DMS53 (cell line): ENCODE results near the gene SRRM2.

Experiments
- DNase-seq: peaks from one replicate; lab custom pipeline; 2025; lab: John Stamatoyannopoulos, UW

Gene SRRM2

DNA sequence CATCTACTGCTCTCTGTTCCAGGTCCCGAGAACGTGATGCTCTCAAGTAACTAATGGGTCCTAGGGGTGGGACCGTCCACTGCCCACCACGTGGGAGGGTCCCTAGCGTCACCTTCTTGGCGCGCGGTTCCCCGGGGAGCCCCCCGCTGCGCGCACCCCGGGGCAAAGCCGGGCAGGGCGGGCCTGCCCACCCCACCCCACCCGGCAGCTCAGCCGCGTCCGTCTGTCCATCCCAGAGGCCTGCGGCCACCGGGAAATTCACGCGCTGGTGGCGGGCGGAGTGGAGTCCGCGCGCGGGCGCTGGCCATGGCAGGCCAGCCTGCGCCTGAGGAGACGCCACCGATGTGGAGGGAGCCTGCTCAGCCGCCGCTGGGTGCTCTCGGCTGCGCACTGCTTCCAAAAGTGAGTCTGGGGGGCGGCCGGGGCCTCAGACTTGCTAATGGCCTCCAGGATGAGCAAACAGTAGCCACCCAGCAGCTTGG, 46.3 kb downstream of the SRRM2 start:
- no peak for DNase-seq

DNA sequence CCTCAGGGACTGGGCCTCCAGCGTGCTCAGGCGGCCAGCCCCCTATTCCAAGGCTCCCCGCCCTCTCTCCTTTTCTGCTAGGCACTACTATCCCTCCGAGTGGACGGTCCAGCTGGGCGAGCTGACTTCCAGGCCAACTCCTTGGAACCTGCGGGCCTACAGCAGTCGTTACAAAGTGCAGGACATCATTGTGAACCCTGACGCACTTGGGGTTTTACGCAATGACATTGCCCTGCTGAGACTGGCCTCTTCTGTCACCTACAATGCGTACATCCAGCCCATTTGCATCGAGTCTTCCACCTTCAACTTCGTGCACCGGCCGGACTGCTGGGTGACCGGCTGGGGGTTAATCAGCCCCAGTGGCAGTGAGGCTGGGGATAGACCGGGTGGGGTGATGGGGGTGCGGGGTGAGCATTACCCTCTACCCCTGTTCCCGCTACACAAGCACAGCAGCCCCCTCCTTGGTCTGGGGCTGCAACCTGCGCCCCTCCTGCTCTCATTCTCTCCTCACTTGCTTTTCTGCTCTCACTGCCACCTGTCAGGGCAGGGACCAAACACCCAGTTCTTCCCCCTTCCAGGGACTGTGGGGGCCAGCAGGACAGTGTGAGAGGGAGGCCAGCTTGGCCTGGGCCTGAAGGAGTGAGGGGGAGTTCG, 46.9 kb downstream of the SRRM2 start:
- DNase-seq, result no peak

DNA sequence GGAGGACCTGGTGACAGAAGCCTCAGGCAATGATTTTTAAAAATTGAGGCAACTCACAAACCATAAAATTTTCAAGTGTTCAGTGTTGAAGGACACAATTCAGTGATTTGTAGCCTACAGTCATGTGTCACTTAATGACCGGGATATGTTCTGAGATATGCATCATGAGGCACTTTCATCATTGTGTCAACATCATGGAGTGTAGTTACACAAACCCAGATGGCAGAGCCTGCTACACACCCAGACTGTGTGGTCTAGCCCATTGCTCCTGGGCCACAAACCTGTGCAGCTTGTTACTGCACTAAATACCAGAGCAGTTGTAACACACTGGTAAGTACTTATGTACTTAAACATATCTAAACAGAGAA, 47.4 kb downstream of the SRRM2 start:
- peak; percentile 94 for DNase-seq

DNA sequence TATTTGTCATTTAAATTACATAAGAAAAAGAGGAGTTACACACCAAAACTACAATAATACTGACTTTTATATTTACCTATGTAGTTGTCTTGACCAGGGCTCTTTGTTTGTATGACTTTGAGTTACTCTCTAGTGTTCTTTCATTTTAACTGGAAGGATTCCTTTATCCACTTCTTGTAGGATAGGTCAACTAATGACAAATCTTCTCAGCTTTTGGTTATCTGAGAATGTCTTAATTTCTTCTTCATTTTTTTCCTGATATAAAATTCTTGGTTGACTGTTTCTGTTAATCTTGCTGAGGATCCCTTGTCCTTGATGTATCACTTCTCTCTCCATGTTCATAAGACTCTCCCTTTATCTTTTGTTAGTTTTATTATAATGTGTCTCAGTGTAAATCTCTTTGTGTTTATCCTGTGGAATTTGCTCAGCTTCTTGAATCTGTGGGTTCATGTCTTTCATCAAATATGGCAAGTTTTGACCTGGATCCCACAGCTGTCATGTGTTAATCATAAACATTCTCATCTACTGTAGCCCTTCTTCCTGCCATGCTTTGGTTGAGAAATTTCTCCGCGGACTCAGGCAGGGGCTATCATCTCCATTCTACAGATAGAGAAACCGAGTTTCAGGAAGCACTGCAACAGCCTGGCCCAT, 51.2 kb downstream of the SRRM2 start:
- no peak for DNase-seq

DNA sequence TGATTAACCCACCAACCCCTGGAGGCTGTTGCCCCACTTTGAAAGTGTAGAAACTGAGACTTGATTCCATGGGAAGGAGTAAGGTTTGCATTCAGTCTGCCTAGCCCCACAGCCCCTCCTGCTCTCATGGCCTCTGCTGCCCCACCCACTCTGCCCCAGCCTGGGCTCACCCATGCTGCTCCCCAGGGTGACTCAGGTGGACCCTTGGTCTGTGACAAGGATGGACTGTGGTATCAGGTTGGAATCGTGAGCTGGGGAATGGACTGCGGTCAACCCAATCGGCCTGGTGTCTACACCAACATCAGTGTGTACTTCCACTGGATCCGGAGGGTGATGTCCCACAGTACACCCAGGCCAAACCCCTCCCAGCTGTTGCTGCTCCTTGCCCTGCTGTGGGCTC, 52.3 kb downstream of the SRRM2 start:
- DNase-seq, result no peak

DNA sequence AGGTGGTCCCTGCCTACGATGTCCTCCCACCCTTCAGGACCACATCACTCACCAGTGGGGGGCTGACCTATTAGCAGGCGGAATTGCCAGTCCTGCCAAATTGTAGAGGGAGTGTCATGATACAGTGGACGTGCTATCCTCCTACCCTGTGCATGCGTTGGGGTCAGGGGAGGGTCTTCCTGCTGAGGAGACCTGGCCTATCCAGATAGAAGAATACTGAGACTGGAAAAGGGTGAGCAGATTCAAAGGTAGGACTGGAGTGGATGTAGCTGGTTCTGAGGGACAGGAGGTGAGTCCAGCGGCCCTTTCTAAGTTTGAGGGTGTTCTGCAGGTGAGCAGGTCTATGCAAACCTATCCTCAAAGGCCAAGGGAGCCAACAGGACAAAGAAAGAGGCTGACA, 53.8 kb downstream of the SRRM2 start:
- no peak for DNase-seq

DNA sequence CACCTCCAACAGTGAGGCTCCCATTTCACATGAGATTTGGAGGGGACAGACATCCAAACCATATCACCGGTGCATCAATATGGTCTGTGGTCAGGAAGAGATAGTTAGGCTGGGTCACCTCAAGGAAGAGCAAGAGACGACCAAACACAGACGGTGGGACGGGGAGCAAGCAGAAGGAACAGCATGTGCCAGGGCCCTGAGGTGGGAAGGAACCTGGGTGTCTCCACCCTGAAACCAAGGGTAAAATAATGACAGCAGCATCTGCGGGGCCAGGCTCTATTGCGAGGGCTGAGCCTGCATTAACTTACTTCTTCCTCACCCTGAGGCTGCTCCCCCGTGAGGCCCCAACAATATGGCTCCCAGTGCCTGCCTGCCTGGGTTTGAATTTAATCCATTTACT, 55.7 kb downstream of the SRRM2 start:
- DNase-seq, result no peak

DNA sequence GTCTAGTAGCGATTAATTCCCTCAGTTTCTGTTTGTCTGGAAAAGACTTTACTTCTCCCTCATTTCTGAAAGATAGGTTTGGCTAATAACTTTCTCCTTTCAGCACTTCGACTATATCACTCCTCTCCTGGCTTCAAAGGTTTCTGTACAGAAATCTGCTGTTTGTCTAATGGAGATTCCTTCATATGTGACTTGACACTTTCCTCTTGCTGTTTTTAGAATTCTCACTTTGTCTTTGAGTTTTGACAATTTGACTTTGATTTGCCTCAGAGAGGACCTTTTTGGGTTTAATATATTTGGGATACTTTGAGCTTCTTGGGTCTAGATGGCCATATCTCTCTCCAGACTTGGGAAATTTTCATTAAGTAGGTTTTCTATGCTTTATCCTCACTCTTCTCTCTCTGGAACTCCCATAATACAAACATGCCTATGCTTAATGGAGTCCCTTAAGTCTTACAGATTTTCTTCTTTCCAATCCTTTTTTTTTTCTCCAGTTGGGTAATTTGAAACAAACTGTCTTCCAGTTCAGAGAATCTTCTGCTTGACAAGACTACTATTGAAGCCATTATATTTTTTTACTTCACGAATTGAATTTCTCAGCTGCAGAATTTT, 56.8 kb downstream of the SRRM2 start:
- DNase-seq, result no peak

DNA sequence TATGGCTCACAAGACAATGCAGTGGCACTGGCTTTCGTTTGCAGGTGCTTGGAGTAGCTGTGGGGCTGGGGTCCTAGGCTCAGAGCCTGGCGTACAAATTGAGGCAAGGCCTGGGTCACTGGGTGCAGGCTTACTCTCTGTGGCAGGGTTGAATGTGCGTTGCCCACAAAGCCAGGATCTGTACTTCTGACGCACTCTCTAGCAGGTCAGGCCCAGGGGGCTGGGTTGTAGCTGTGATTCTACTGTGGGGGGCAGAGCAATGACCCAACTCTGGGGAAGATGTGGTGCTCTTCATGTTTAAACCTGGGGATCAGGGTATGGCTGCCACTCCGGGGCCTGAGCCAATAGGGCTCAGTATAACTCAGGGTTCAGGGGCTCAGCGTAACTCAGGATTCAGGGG, 58.2 kb downstream of the SRRM2 start:
- no peak for DNase-seq

DNA sequence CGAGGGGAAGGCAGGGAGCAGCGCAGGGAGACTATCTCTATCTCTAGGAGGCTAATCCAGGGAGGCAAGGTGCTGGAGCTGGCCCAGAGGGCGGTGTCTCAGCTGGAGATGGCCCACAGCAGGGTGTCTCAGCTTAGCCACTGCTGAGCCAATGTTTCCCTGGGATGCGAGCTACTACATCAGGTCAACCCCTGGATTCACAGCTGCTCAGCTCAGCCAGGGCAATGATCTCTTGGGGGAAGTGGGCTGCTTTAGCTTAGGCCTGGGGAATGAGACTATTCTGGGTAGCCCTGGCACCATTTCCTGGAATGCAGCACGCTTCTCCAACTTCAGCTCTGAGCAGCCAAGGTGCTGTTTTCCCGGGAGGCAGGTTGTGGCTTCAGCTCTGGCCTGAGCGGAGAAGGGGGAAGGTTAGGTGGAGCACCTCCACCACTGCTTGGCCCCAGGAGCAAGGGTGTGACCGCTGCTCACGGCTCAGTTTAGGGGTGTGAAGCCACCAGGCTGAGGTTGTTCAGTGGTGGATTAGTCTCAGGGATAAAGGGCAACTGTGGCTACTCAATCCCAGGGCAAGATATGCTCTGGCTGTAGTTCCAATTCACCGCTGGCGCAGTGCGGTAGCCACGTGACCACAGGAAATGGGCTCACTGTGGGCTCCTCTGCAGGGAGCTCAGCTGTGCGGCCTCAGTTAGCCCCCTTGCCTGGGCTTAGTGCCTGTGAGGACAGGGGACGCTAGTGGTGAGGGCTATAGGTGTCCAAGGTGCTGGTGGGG, 59.4 kb downstream of the SRRM2 start:
- DNase-seq, result no peak

DNA sequence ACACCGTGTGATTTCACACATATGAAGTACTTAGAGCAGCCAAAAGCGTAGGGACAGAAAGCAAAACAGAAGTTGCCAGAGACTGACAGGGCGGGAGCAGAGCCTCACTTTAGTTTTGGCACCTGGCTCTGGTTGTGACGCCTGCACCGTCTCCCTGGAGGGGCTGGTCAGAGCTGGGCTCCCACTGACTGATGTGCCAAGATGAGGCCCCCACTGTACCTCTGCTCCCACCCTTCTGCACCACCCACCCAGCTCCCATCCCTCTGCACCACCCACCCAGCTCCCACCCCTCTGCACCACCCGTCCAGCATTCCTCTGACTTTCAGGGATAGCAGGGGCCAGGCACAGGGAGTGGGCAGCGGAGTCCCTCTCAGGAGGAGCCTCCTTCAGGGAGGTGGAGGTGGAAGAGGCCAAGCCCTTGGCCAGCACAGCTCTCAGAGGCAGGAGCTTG, 61.4 kb downstream of the SRRM2 start:
- no peak for DNase-seq

DNA sequence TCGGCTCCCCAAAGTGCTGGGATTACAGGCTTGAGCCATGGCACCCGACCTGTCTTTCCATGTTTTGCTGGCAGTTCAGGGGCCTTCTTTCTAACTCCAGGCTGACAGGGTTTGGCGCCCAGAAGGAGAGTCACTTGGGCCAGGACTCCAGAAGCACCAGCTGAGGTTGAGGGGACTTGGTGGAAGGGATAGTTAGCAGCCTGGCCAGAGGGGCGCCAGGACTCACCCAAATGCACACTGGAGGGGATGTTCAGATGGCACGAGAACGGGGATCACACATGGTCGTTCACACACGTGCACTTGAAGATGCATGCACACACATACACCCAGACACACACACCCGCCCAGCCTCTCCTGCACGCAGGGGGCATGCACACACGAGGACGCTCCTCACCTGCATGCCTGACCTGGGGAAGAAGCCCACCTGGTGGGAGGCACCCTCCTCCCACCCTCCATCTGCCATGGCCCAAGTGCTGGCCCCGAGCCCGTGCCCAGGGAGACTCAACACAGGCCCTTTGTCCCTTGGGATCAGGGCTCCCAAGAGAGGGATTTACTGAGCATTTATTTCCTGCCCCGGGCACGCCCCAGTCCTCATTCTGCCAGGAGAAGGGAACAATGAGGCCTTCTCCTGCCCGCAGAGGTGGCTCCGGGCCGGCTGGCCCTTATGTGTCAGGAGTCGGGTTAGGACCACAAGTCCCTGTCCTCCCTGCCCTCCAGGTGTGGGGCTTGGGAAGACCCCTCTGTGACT, 62.3 kb downstream of the SRRM2 start:
- no peak for DNase-seq

DNA sequence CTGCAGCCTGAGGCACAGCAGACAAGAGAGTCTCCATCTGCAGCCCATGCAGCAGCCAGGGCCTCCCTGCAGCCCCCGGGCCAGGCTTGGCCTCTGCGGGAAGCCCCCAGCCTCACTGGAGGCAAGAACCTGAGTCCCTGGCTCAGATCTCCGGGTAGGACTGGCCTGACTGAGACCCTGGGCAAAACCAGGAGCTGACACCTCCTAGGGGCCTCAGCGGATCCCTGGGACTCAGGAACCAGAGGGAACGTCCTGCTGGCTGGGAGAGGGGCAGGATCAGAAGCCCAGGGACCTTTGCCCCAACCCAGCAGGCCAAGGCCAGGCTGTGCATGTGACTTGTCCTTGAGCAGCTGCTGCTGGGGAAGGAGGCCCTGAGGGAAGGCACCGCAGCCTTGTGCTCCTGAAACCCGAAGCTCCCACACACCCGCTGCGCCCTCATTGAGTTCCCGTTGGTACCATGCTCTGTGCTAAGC, 62.9 kb downstream of the SRRM2 start:
- no peak for DNase-seq

DNA sequence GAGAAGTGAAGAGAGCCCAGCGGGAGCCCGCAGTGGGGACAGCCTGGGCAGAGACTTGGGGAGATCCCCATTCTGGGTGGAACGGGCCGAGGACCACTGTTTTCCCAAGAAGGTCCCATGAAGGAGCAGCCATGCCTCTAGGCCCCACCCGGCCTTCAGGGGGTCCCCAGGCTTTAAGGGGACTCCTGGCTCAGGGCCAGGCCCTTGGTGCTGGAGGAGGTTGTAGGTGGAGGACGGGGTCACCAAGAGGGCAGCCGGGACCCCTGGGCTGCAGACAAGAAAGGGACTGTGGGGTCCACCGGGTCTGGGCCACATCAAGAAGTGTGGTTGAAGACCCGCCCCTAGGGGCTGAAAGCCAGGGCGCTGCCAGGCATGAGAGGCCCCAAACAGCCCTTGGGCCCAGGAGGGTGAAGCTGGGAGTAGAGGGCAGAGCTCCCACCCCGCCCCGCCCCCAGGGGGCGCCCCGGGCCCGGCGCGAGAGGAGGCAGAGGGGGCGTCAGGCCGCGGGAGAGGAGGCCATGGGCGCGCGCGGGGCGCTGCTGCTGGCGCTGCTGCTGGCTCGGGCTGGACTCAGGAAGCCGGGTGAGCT, 64.4 kb downstream of the SRRM2 start, which contains the start of gene PRSS21:
Gene PRSS21, plus strand, starts transcription at position 487 of the 589 bp plus-strand sequence. Its CDS starts 32 bp downstream, at position 519.
- no peak for DNase-seq

DNA sequence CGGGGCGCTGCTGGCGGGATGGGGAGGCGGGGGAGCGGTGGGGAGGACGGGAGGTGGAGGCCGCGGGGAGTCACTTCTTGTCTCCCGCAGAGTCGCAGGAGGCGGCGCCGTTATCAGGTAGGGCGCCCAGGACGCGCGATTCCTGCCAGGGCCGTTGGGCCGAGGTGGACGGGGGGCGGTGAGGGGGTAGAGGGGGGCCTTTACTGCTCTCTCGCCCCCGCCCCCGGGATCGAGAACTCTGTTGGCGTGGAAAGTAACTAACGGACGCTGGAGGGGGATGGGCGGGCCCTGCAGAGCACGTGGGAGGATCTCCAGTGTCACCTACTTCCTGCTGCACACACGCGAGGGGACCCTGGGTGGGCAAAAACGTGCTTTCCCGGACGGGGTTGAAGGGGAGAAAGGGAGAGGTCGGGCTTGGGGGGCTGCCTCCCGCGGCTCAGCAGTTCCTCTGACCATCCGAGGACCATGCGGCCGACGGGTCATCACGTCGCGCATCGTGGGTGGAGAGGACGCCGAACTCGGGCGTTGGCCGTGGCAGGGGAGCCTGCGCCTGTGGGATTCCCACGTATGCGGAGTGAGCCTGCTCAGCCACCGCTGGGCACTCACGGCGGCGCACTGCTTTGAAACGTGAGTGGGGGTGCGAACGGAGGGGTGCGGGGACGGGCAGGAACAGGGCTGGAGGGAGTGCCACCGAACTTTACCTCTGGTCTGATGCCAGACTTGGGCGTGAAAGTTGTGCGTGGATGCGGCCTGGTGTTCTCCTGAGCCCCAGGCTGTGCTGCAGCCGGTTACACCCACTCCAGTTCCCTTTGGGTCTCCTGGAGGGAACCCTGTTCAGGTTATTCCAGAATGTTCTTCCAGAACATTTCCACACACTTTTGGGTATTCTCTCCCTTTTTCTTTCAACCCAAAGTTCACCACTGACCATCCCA, 65.2 kb downstream of the SRRM2 start:
- no peak for DNase-seq

DNA sequence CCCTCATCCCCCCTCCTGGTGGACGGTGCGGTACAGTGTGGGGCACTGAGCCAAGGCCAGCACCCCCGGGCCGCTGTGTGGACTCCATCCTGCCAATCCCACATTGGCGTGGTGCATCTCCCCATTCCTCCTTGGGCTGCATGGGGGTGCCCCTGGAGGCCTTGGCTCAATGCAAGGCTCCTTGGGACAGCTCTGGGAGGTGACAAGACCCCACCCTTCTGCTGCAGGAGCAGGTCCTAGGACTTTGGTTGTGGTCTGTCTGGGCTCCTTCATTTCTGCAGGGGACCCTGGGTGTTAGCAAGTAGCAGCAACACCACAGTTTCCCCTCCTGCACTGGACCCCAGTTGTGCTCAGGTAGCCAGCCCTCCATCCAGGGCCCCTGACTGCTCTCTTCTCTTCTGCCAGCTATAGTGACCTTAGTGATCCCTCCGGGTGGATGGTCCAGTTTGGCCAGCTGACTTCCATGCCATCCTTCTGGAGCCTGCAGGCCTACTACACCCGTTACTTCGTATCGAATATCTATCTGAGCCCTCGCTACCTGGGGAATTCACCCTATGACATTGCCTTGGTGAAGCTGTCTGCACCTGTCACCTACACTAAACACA, 65.9 kb downstream of the SRRM2 start:
- DNase-seq, result no peak

DNA sequence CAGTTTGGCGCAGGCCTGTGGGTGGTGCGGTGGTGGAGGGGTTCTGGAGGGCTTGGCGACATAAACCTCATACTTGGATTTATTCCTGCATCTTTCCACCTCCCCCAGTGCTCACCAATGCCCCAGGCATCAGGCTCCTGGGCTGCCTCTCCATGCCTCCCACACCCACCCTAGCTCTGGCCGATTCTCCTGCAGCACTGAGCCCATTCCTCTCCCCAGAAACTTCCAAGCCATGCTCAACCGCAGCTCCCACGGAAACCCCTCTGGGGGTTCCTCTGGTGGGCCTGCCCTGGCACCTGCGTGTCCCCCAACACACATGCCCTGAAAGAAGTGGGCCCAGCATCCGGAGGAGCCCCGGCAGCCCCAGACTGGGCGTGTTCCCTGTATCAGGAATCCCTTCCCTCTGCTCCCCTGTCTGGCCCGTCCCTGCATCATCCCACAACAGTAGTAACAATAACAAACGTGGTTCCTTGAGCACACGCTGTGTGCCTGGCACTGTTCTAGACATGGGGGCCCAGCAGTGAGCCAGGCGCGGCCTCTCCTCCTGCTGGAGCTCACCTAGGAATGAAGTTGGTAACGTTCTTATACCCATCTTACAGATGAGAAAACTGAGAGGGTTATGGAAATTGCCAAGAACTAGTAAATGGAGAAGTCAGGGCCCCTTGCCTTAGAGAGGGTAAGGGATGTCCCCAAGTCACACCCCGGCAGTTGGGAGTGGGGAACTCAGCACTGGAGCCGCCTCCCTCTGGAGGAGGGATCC, 66.9 kb downstream of the SRRM2 start:
- DNase-seq, result no peak

DNA sequence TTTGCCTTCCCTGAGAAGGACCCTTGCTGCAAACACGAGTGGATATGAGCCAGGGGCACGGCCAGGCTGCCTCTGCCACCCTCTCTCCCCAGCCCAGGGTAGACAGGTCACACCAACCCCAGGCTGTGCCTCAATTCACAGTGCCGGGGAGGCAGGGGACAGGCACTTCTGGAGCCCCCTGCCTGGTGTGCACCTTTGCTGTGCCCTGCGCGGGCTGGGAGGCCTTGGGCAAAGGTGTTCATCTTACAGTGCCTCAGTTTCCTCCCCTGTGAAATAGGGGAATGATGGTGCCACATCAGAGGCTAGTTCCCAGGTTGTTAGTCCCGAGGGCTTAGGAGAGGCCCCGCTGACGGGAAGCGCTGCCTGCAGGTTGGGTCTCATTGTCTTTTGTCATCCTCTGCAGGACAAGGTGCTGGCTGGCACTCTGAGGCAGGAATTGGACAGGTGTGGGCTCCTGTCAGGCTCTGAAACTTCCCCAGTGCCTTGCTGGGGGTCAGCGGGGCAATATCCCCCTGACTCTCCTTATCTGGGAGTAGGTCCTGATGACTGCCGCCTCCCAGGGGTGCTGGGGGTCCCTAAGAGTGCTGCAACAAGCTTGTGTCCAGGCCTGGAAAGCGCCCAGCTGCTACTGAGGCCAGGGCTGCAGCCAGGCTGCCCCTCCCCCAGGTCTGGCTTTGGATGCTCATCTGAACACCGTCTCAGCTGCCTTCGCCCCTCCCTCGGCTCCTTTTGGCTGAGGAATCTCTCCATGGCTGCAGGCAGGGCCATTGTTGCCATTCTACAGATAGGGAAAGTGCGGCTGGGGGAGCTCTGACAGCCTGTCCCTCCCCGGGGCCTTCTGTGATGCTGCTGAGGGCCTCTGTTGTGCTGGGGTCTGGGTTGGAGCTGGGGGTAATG, 67.7 kb downstream of the SRRM2 start:
- DNase-seq, result no peak
